ENCODE measurements around the gene CYTH3. TPM values are rescaled to one million over a fixed set of nuclear protein-coding genes. Genes with fewer than 3 reads are reported as not detected.
"Not testable (repeated sequence)": the region's sequence is repeated elsewhere in the genome, so short reads cannot be mapped to it uniquely, and the experiment has no call there.

The CYTH3 gene
- total RNA-seq, 4 donors from 2014 or later, result 14.6 to 47.4 (median 22.8) TPM

GRCh38 chr7:6286486-6286885, 14.1 kb upstream of the CYTH3 start:
- Histone ChIP-seq H3K27me3 (no peaks in the 10 kb centered on the region), H3K4me1 (no peaks in the 10 kb centered on the region), H3K4me3 (no peak overlapping the region), H3K9me3 (no peaks in the 10 kb centered on the region), H3K27ac (no peak overlapping the region), H3K36me3 (no peaks in the 10 kb centered on the region)
- DNase-seq, result no peak
- no peak for TF ChIP-seq POLR2A (IDR thresholded peaks at IDR 0.05)
- TF ChIP-seq CTCF (IDR thresholded peaks at IDR 0.05), result no peak
- intact Hi-C loops (cut with DNase I; ENCODE audit: low total_unique reads), result no loop called here

GRCh38 chr7:6284461-6285360, 12.3 kb upstream of the CYTH3 start:
- intact Hi-C loops (cut with DNase I; ENCODE audit: low total_unique reads), result no loop called here
- no peak for TF ChIP-seq POLR2A (IDR thresholded peaks at IDR 0.05)
- no peak for TF ChIP-seq CTCF (IDR thresholded peaks at IDR 0.05)
- no peak overlapping the region for H3K4me3 ChIP-seq
- no peaks in the 10 kb centered on the region for H3K36me3 ChIP-seq
- H3K9me3 ChIP-seq, result no peaks in the 10 kb centered on the region
- H3K4me1 ChIP-seq, result no peaks in the 10 kb centered on the region
- no peak overlapping the region for H3K27ac ChIP-seq
- no peaks in the 10 kb centered on the region for H3K27me3 ChIP-seq
- no peak for DNase-seq

GRCh38 chr7:6284055-6284400, 11.6 kb upstream of the CYTH3 start:
- H3K27ac ChIP-seq, result no peak overlapping the region
- no peak for DNase-seq
- H3K4me3 ChIP-seq, result no peak overlapping the region
- H3K9me3 ChIP-seq, result no peaks in the 10 kb centered on the region
- intact Hi-C loops (cut with DNase I; ENCODE audit: low total_unique reads), result no loop called here
- H3K4me1 ChIP-seq, result no peaks in the 10 kb centered on the region
- no peaks in the 10 kb centered on the region for H3K36me3 ChIP-seq
- TF ChIP-seq POLR2A (IDR thresholded peaks at IDR 0.05) (no peak), CTCF (IDR thresholded peaks at IDR 0.05) (no peak)
- H3K27me3 ChIP-seq, result no peaks in the 10 kb centered on the region

GRCh38 chr7:6283391-6284054, 11.1 kb upstream of the CYTH3 start:
- H3K4me3 ChIP-seq; DNase-seq; H3K4me1 ChIP-seq; H3K36me3 ChIP-seq; H3K27me3 ChIP-seq; H3K9me3 ChIP-seq; intact Hi-C loops (cut with DNase I; ENCODE audit: low total_unique reads); H3K27ac ChIP-seq: not testable (repeated sequence)

- intact Hi-C loops (cut with DNase I; ENCODE audit: low total_unique reads), result no loop called here
- H3K4me1 ChIP-seq, result no peaks in the 10 kb centered on the region
- H3K9me3 ChIP-seq, result no peaks in the 10 kb centered on the region
- no peak overlapping the region for H3K27ac ChIP-seq
- TF ChIP-seq POLR2A (IDR thresholded peaks at IDR 0.05) (no peak), CTCF (IDR thresholded peaks at IDR 0.05) (no peak)
- no peak for DNase-seq
- H3K4me3 ChIP-seq, result no peak overlapping the region
- no peaks in the 10 kb centered on the region for H3K36me3 ChIP-seq
- no peaks in the 10 kb centered on the region for H3K27me3 ChIP-seq
These were observed 7.5 kb upstream of the CYTH3 start for GRCh38 chr7:6279937-6280336.
